Calu3 (cell line): ENCODE data around the gene OR4D9. TPM values are rescaled to one million over a fixed set of nuclear protein-coding genes. Genes with fewer than 3 reads are reported as not detected.

Experiments
- BruUV-seq: library from RNA; stranded (reverse); fragments of 400-500 nt; replicated peaks from 2 replicates; lab custom pipeline; 2021; lab: Mats Ljungman, UMichigan
- CTCF ChIA-PET: fragments of 300-600 bp; sonication (Branson Sonifier 250); formaldehyde crosslinking; loops from one replicate; lab custom pipeline; 2022; ENCODE audit warnings: antibody characterized with exemption; lab: Charles Lee
- DNase-seq: peaks from one replicate; pipeline ENCODE4 v3.0.0; 2022
- H3K27ac Mint-ChIP-seq: one replicate; pipeline ENCODE4 v1.8.0; 2022; ENCODE audit warnings: mixed read lengths; ENCODE audit not compliant: unreplicated experiment
- H3K27me3 Mint-ChIP-seq: one replicate; pipeline ENCODE4 v1.8.0; 2022; ENCODE audit warnings: mixed read lengths; ENCODE audit not compliant: unreplicated experiment
- H3K36me3 Mint-ChIP-seq: one replicate; pipeline ENCODE4 v1.8.0; 2022; ENCODE audit warnings: mild to moderate bottlenecking, moderate library complexity, mixed read lengths; ENCODE audit not compliant: insufficient read depth, unreplicated experiment
- H3K4me1 Mint-ChIP-seq: one replicate; pipeline ENCODE4 v1.8.0; 2022; ENCODE audit warnings: mild to moderate bottlenecking, low read depth, mixed read lengths; ENCODE audit not compliant: unreplicated experiment
- H3K4me3 Mint-ChIP-seq: one replicate; pipeline ENCODE4 v1.8.0; 2022; ENCODE audit warnings: mild to moderate bottlenecking, low read depth, moderate library complexity, mixed read lengths; ENCODE audit not compliant: unreplicated experiment
- H3K9me3 Mint-ChIP-seq: one replicate; pipeline ENCODE4 v1.8.0; 2022; ENCODE audit warnings: low read depth, mixed read lengths; ENCODE audit not compliant: unreplicated experiment
- CTCF ChIP-seq: fragments of 200-600 bp; IDR thresholded peaks from one replicate; pipeline ENCODE4 v1.8.0; 2022; ENCODE audit warnings: antibody characterized with exemption; ENCODE audit not compliant: unreplicated experiment
- intact Hi-C: fragments of 100-400 bp; cut with micrococcal nuclease; formaldehyde crosslinking; loops from one replicate; pipeline ENCODE4 v1.10.0; 2022; ENCODE audit not compliant: unreplicated experiment
- total RNA-seq: library from RNA; stranded (reverse); gene quantifications from 2 replicates; pipeline ENCODE4 v1.2.3, GENCODE V29; 2022

The OR4D9 gene
- total RNA-seq, 1 experiment from 2014 or later = not detected

- no peak for TF ChIP-seq CTCF
- no TSS peak for BruUV-seq
- Mint-ChIP-seq H3K36me3 (peaks cover 44% of the 10 kb centered on the region), H3K27ac (peak overlapping the region; percentile 87), H3K9me3 (no peaks in the 10 kb centered on the region), H3K27me3 (peaks cover 5% of the 10 kb centered on the region), H3K4me3 (peak overlapping the region; percentile 50), H3K4me1 (peaks cover 26% of the 10 kb centered on the region)
- intact Hi-C loops = no loop called here
- CTCF ChIA-PET = no interaction called here
- no peak for DNase-seq
Measured at GRCh38 chr11:59555601-59556114, 44.3 kb downstream of the OR4D9 start.

- peaks cover 25% of the 10 kb centered on the region for H3K4me1 Mint-ChIP-seq
- peaks cover 44% of the 10 kb centered on the region for H3K36me3 Mint-ChIP-seq
- no TSS peak for BruUV-seq
- H3K27me3 Mint-ChIP-seq = no peaks in the 10 kb centered on the region
- intact Hi-C loops = no loop called here
- CTCF ChIA-PET = interaction anchor here (1.3 kb wide), 1 partner anchor 19 kb away, joined by 11 read pairs; no protein-coding TSS in a partner anchor
- peak; percentile 69 for DNase-seq
- peak overlapping the region; percentile 87 for H3K27ac Mint-ChIP-seq
- H3K4me3 Mint-ChIP-seq = peak overlapping the region; percentile 50
- TF ChIP-seq CTCF = no peak
- no peaks in the 10 kb centered on the region for H3K9me3 Mint-ChIP-seq
Measured at GRCh38 chr11:59556115-59556916, 45.0 kb downstream of the OR4D9 start.

- H3K27me3 Mint-ChIP-seq = no peaks in the 10 kb centered on the region
- H3K4me3 Mint-ChIP-seq = peak overlapping the region; percentile 50
- BruUV-seq = no TSS peak
- H3K9me3 Mint-ChIP-seq = no peaks in the 10 kb centered on the region
- peak overlapping the region; percentile 87 for H3K27ac Mint-ChIP-seq
- intact Hi-C loops = no loop called here
- H3K4me1 Mint-ChIP-seq = peaks cover 31% of the 10 kb centered on the region
- TF ChIP-seq CTCF = no peak
- CTCF ChIA-PET = interaction anchor here (0.7 to 1.3 kb wide), 2 partner anchors 20 to 33 kb away, joined by 4 to 11 read pairs; no protein-coding TSS in a partner anchor
- H3K36me3 Mint-ChIP-seq = peaks cover 41% of the 10 kb centered on the region
- DNase-seq = no peak
Measured at GRCh38 chr11:59556917-59557348, 45.6 kb downstream of the OR4D9 start.

- H3K27me3 Mint-ChIP-seq = no peaks in the 10 kb centered on the region
- CTCF ChIA-PET = no interaction called here
- no peak overlapping the region for H3K27ac Mint-ChIP-seq
- BruUV-seq = no TSS peak
- peak overlapping the region; percentile 50 for H3K4me3 Mint-ChIP-seq
- DNase-seq = no peak
- H3K36me3 Mint-ChIP-seq = peaks cover 47% of the 10 kb centered on the region
- H3K9me3 Mint-ChIP-seq = no peaks in the 10 kb centered on the region
- intact Hi-C loops = no loop called here
- TF ChIP-seq CTCF = no peak
- H3K4me1 Mint-ChIP-seq = peaks cover 38% of the 10 kb centered on the region
Measured at GRCh38 chr11:59558270-59558643, 46.9 kb downstream of the OR4D9 start.
